ENCODE results near the gene ANK3.

Gene ANK3

GRCh38 chr10:60175441-60175971 is 214.2 kb downstream of the ANK3 start:
- no peak for DNase-seq (ENCODE audit: low read depth)

- no peak for DNase-seq (ENCODE audit: low read depth)
Observed at GRCh38 chr10:60172363-60172990, 217.2 kb downstream of the ANK3 start.

- no peak for DNase-seq (ENCODE audit: low read depth)
Observed at GRCh38 chr10:60171436-60172013, 218.2 kb downstream of the ANK3 start.

- no peak for DNase-seq (ENCODE audit: low read depth)
Observed at GRCh38 chr10:60170250-60170649, 219.4 kb downstream of the ANK3 start.

GRCh38 chr10:60169111-60169510 is 220.6 kb downstream of the ANK3 start:
- DNase-seq (ENCODE audit: low read depth), result no peak

- no peak for DNase-seq (ENCODE audit: low read depth)
Observed at GRCh38 chr10:60167050-60167449, 222.6 kb downstream of the ANK3 start.

- no peak for DNase-seq (ENCODE audit: low read depth)
Observed at GRCh38 chr10:60163786-60164185, 225.9 kb downstream of the ANK3 start.

- DNase-seq (ENCODE audit: low read depth), result no peak
Observed at GRCh38 chr10:60162631-60163030, 227.0 kb downstream of the ANK3 start.

- no peak for DNase-seq (ENCODE audit: low read depth)
Observed at GRCh38 chr10:60155943-60156683, 233.6 kb downstream of the ANK3 start.

- no peak for DNase-seq (ENCODE audit: low read depth)
Observed at GRCh38 chr10:60155099-60155877, 234.4 kb downstream of the ANK3 start.

- no peak for DNase-seq (ENCODE audit: low read depth)
Observed at GRCh38 chr10:60149003-60149402, 240.7 kb downstream of the ANK3 start.

GRCh38 chr10:60148266-60148840 is 241.3 kb downstream of the ANK3 start:
- DNase-seq (ENCODE audit: low read depth), result no peak

- no peak for DNase-seq (ENCODE audit: low read depth)
Observed at GRCh38 chr10:60147576-60148265, 242.0 kb downstream of the ANK3 start.

GRCh38 chr10:60147025-60147424 is 242.7 kb downstream of the ANK3 start:
- DNase-seq (ENCODE audit: low read depth), result no peak

GRCh38 chr10:60144099-60144498 is 245.6 kb downstream of the ANK3 start:
- no peak for DNase-seq (ENCODE audit: low read depth)

- no peak for DNase-seq (ENCODE audit: low read depth)
Observed at GRCh38 chr10:60142736-60143135, 246.9 kb downstream of the ANK3 start.

GRCh38 chr10:60141896-60142559 is 247.6 kb downstream of the ANK3 start:
- DNase-seq (ENCODE audit: low read depth), result no peak

GRCh38 chr10:60140651-60141632 is 248.7 kb downstream of the ANK3 start:
- DNase-seq (ENCODE audit: low read depth), result no peak

- no peak for DNase-seq (ENCODE audit: low read depth)
Observed at GRCh38 chr10:60139798-60140566, 249.7 kb downstream of the ANK3 start.

Measured in T-helper 22 cell (primary cell).